ENCODE data around the gene MTFR2. TPM values are rescaled to one million over a fixed set of nuclear protein-coding genes. Genes with fewer than 3 reads are reported as not detected.
A peak's percentile ranks its signal among the peaks of the same experiment; 100 is the strongest.

MTFR2 gene
- polyA plus RNA-seq, 6 donors from 2014 or later: 0.25 to 1.3 (median 0.63) TPM; not detected in 1

DNA sequence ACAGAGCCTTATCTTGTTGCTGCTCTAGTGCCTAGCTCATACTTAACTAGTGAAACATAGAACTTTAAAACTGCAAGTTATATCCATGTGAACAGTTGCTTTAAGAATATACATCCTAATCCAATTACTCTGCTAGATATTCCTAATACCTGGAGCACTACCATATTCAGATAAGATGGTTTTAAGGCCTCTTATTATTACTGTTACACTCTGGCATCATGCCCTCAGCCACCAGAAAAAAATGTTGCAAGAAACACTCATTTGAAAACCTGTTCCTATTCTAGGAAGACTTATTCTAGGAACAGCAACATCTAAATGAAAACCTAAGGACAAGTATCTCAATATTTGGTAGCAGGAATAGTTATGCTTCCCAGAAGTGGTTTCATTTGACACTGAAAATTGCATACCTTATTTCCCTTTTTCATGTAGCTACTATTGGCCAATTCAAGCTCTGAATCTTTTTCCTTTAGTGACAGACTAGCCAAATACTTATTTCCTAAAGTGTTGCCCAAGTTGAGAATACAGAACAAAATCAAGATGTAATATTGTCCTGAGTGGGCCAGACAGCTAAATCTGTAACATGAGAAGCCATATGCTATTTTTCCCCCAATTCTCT is 4.8 kb upstream of the MTFR2 start:
- Mint-ChIP-seq H3K27me3 (no peaks in the 10 kb centered on the region), H3K27ac (peak overlapping the region in 3 of 6 donors; percentile 15 to 34 (median 29)), H3K9me3 (no peaks in the 10 kb centered on the region), H3K4me1 (peaks cover 19 to 26% (median 19%) of the 10 kb centered on the region in 3 donors), H3K4me3 (no peak overlapping the region), H3K36me3 (peaks cover 0 to 7% of the 10 kb centered on the region in 2 donors)
- ATAC-seq (ENCODE audit: low read depth in 2 of 2): no peak
- no peak for DNase-seq

DNA sequence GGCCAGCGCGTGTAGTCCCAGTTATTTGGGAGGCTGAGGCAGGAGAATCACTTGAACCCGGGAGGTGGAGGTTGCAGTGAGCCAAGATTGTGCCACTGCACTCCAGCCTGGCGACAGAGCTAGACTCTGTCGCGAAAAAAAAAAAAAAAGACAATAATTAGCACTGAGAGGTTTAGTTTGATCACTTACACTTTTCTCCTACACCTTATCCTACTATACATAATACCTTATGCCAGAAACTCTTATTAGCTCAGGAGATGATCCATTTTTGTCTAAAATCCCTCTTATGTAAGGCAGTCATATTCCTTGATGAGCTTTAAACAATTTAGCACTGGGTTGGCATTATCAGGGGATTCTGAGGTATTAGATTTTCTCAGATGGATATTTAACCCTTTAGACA is 3.6 kb upstream of the MTFR2 start:
- no peak for ATAC-seq (ENCODE audit: low read depth in 2 of 2)
- peaks cover 0 to under 1% of the 10 kb centered on the region in 2 donors for H3K36me3 Mint-ChIP-seq
- no peak for DNase-seq
- no peaks in the 10 kb centered on the region for H3K27me3 Mint-ChIP-seq
- peak overlapping the region in 3 of 6 donors; percentile 55 to 87 (median 59) for H3K27ac Mint-ChIP-seq
- H3K4me3 Mint-ChIP-seq: no peak overlapping the region
- H3K9me3 Mint-ChIP-seq: no peaks in the 10 kb centered on the region
- H3K4me1 Mint-ChIP-seq: peaks cover 24 to 35% (median 30%) of the 10 kb centered on the region in 3 donors

GRCh38 chr6:136252441-136252840 is 2.3 kb upstream of the MTFR2 start:
- ATAC-seq (ENCODE audit: low read depth in 2 of 2) (no peak), DNase-seq (no peak)
- Mint-ChIP-seq H3K9me3 (no peaks in the 10 kb centered on the region), H3K27me3 (no peaks in the 10 kb centered on the region), H3K4me1 (peaks cover 24 to 35% (median 30%) of the 10 kb centered on the region in 3 donors), H3K36me3 (no peaks in the 10 kb centered on the region), H3K4me3 (peak overlapping the region in 1 of 8 donors; percentile 92), H3K27ac (peak overlapping the region in 3 of 6 donors; percentile 7 to 63 (median 12))

GRCh38 chr6:136251394-136251793 is 1.3 kb upstream of the MTFR2 start:
- no peaks in the 10 kb centered on the region for H3K36me3 Mint-ChIP-seq
- H3K4me3 Mint-ChIP-seq: peak overlapping the region in 7 of 8 donors; percentile 92 to 99 (median 94)
- H3K27me3 Mint-ChIP-seq: no peaks in the 10 kb centered on the region
- ATAC-seq (ENCODE audit: low read depth in 2 of 2) (no peak), DNase-seq (no peak)
- H3K27ac Mint-ChIP-seq: peak overlapping the region in 2 of 6 donors; percentile 68 to 71
- peaks cover 24 to 35% (median 30%) of the 10 kb centered on the region in 3 donors for H3K4me1 Mint-ChIP-seq
- H3K9me3 Mint-ChIP-seq: no peaks in the 10 kb centered on the region

GRCh38 chr6:136250686-136251008 is 536 bp upstream of the MTFR2 start:
- H3K36me3 Mint-ChIP-seq: no peaks in the 10 kb centered on the region
- DNase-seq (no peak), ATAC-seq (ENCODE audit: low read depth in 2 of 2) (no peak)
- H3K27me3 Mint-ChIP-seq: no peaks in the 10 kb centered on the region
- no peaks in the 10 kb centered on the region for H3K9me3 Mint-ChIP-seq
- H3K4me1 Mint-ChIP-seq: peaks cover 24 to 35% (median 30%) of the 10 kb centered on the region in 3 donors
- peak overlapping the region; percentile 92 to 99 (median 94) for H3K4me3 Mint-ChIP-seq
- H3K27ac Mint-ChIP-seq: peak overlapping the region; percentile 26 to 95 (median 72)

DNA sequence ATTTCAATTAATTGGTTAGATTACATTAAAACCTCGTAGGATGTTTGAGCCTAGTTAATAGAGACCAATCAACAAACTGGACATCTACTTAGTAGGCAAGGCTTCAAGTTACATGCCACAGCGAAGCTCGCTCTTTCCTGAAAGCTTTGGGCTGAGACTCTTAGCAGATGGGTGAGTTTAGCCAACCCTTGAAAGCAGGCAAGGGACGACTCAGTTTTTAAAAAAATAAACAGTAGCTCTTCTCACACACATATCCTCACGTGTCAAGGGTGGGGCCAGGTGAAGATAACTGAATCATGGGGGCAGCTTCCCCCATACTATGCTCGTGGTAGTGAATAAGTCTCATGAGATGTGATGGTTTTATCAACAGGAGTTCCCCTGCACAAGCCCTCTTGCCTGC is 775 bp downstream of the MTFR2 start:
- DNase-seq: no peak
- Mint-ChIP-seq H3K9me3 (no peaks in the 10 kb centered on the region), H3K4me1 (peaks cover 24 to 35% (median 30%) of the 10 kb centered on the region in 3 donors), H3K27ac (peak overlapping the region in 3 of 6 donors; percentile 59 to 90 (median 77)), H3K4me3 (peak overlapping the region; percentile 92 to 99 (median 94)), H3K36me3 (no peaks in the 10 kb centered on the region), H3K27me3 (no peaks in the 10 kb centered on the region)
- ATAC-seq (ENCODE audit: low read depth in 2 of 2): no peak

GRCh38 chr6:136244061-136244616 is 6.0 kb downstream of the MTFR2 start:
- Mint-ChIP-seq H3K27ac (no peak overlapping the region), H3K4me1 (peaks cover 0 to 4% (median 3%) of the 10 kb centered on the region in 3 donors), H3K9me3 (no peaks in the 10 kb centered on the region), H3K36me3 (peaks cover 0 to 5% of the 10 kb centered on the region in 2 donors), H3K4me3 (no peak overlapping the region), H3K27me3 (no peaks in the 10 kb centered on the region)
- DNase-seq: no peak
- no peak for ATAC-seq (ENCODE audit: low read depth in 2 of 2)

- peak overlapping the region in 1 of 6 donors; percentile 19 for H3K27ac Mint-ChIP-seq
- H3K9me3 Mint-ChIP-seq: no peaks in the 10 kb centered on the region
- no peak for ATAC-seq (ENCODE audit: low read depth in 2 of 2)
- H3K36me3 Mint-ChIP-seq: peaks cover 0 to 8% of the 10 kb centered on the region in 2 donors
- peaks cover 0 to 4% (median 0%) of the 10 kb centered on the region in 3 donors for H3K4me1 Mint-ChIP-seq
- no peak overlapping the region for H3K4me3 Mint-ChIP-seq
- DNase-seq: no peak
- H3K27me3 Mint-ChIP-seq: no peaks in the 10 kb centered on the region
Observed at GRCh38 chr6:136236466-136237293, 13.4 kb downstream of the MTFR2 start.

GRCh38 chr6:136235233-136235564 is 14.9 kb downstream of the MTFR2 start:
- no peaks in the 10 kb centered on the region for H3K9me3 Mint-ChIP-seq
- peak overlapping the region in 1 of 8 donors; percentile 31 for H3K4me3 Mint-ChIP-seq
- H3K36me3 Mint-ChIP-seq: peaks cover 0 to 8% of the 10 kb centered on the region in 2 donors
- H3K27ac Mint-ChIP-seq: peak overlapping the region in 1 of 6 donors; percentile 68
- H3K27me3 Mint-ChIP-seq: no peaks in the 10 kb centered on the region
- DNase-seq (no peak), ATAC-seq (ENCODE audit: low read depth in 2 of 2) (no peak)
- peaks cover 0 to 4% (median 4%) of the 10 kb centered on the region in 3 donors for H3K4me1 Mint-ChIP-seq

DNA sequence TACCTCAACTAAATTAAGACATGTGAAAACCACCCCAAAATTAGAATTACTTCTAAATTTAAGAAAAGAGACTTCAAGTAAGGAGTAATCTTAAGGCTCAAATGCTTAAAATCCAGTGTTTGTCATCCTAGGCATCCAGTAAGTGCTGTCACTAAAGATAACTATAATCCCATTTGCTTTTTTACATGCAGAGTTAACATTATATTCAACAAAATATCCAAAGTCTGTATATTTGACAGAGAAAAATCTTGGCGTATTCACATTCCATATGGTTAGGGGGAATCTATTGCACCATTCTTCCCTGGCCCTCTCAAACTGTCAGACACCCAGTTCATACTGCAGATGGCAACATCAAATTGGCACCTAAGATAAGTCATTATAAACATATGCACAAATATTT is 17.4 kb downstream of the MTFR2 start:
- Mint-ChIP-seq H3K27ac (peak overlapping the region in 1 of 6 donors; percentile 7), H3K4me1 (peaks cover 6 to 23% (median 10%) of the 10 kb centered on the region in 3 donors), H3K9me3 (no peaks in the 10 kb centered on the region), H3K36me3 (no peaks in the 10 kb centered on the region), H3K4me3 (no peak overlapping the region), H3K27me3 (no peaks in the 10 kb centered on the region)
- ATAC-seq (ENCODE audit: low read depth in 2 of 2): no peak
- no peak for DNase-seq

DNA sequence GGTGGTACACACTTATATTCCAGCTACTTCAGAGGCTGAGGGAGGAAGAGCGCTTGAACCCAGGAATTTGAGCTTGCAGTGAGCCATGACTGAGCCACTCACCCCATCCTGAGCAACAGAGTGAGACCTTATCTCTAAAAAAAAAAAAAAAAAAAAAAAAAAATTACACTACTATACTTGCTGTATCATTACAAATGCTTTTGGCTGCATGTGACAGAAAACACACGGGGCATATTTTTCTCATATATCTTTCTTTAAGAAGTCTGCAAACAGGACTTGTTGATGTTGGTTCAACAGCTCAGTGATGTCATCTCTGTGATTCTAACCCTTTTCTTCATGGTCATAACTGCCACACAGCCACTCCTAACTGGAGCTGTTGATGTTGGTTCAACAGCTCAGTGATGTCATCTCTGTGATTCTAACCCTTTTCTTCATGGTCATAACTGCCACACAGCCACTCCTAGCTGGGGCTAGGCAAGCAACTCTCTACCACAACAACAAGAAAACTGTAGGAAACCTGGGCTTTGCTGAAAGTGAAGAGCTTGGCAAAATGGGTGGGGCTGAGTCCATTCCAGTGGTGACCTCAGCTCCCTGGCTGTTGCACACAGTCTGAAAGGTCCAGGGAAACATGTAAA is 19.8 kb downstream of the MTFR2 start:
- ATAC-seq (ENCODE audit: low read depth in 2 of 2): no peak
- Mint-ChIP-seq H3K4me1 (peaks cover 10 to 31% (median 11%) of the 10 kb centered on the region in 3 donors), H3K36me3 (no peaks in the 10 kb centered on the region), H3K27ac (no peak overlapping the region), H3K9me3 (no peaks in the 10 kb centered on the region), H3K27me3 (no peaks in the 10 kb centered on the region), H3K4me3 (no peak overlapping the region)
- DNase-seq: no peak

DNA sequence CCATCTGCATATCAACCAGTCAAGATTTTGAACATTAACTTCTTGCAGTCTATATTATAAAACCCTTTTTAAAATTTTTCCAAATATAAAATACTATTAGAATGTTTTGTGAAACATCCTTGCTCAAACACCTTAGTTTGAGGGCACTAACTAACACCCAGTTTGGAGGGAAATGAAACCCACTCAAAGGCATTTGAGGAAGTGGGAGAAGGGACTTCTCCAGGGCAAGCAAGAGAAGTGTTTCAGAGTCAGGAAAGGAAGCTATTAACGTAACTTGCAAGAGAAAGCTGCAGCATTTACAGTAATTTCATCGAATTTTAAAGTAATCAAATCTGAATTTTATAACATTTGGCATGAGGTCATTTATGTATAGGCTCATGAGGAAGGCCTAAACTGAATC is 21.3 kb downstream of the MTFR2 start:
- no peaks in the 10 kb centered on the region for H3K27me3 Mint-ChIP-seq
- peak; percentile 54 to 58 for ATAC-seq (ENCODE audit: low read depth in 2 of 2)

DNA sequence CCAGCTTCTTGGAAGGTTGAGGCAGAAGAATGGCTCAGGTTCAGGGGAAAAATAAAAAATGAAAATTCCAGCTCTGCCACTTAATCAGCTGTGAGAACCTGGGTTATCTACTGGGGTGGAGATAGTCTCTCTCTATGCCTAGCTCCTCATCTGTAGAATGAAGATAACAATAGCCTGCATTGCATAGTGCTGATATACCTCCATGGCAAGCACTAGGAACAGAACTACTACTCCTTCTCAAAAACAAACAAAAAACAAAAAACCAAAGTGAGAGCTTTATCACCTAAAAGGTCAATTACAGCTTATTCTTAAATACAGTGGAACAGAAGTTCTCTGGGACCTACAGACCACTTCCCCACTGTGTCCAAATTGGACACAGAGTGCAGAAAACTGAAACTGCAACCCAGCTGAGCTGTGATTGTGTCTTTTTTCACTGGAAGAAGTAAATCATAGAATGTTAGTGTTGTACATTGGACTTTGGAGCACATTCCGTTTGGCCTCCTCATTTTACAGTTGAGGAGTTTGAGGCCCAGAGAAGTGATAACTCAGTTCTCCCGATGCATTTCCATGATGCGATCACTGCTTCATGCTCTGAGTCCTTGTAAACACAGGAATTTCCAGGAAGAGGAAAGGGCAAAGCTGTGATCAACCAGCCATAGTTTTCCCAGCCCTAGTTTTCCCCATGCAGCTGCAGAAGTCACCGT is 23.3 kb downstream of the MTFR2 start:
- Mint-ChIP-seq H3K4me1 (peaks cover 6 to 31% (median 11%) of the 10 kb centered on the region in 3 donors), H3K36me3 (no peaks in the 10 kb centered on the region), H3K4me3 (peak overlapping the region; percentile 17 to 79 (median 63)), H3K9me3 (no peaks in the 10 kb centered on the region), H3K27ac (no peak overlapping the region), H3K27me3 (no peaks in the 10 kb centered on the region)
- ATAC-seq (ENCODE audit: low read depth in 2 of 2): no peak
- no peak for DNase-seq

More for the DNA sequence above, 21.3 kb downstream of the MTFR2 start:
- Mint-ChIP-seq H3K27ac (peak overlapping the region in 3 of 6 donors; percentile 49 to 86 (median 85)), H3K4me1 (peaks cover 6 to 31% (median 11%) of the 10 kb centered on the region in 3 donors), H3K4me3 (peak overlapping the region in 1 of 8 donors; percentile 54), H3K36me3 (no peaks in the 10 kb centered on the region), H3K9me3 (no peaks in the 10 kb centered on the region)
- peak; percentile 19 for DNase-seq
